Transverse colon (tissue), 4 donors: Measurements from ENCODE around the gene CDC42EP5.

ENCODE experiments used
- POLR2AphosphoS5 ChIP-seq, 3 donors: sonication (generic); formaldehyde crosslinking; IDR thresholded peaks; one replicate each; pipeline ENCODE4 v1.6.1; 2016; ENCODE audit warnings: antibody characterized with exemption in 3 of 3
- TF ChIP-seq, protein P1 (sequence below), 5 experiments: fragments of 200-600 bp in 3 of 5; fragments of 450-650 bp in 2 of 5; sonication (generic) in 3 of 5; IDR thresholded peaks; 1 replicate in 2 of 5; 2 replicates in 3 of 5; pipeline ENCODE4 v1.5.1; 2016 to 2017; ENCODE audit warnings: antibody characterized with exemption in 5 of 5, inconsistent platforms in 3 of 5, mild to moderate bottlenecking in 2 of 5, moderate library complexity in 1 of 5

DNA sequence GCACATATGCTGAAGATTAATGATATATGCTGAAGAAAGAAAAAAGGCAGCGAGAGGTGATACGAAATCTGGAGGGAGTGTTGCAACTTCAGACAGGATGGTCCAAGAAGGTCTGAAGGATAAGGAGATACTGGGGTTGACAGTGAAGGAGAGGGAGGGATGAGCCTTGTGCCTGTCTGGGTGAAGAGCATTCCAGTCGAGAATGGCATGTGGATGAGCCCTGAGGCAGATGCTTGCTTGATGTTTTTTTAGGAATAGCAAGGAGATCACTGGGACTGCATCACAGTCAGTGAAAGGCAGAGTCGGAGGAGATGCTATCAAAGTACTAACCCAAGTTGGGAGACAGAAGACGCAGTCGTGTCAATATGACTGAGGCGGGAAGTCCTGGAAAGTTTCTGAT is 16.2 kb upstream of the CDC42EP5 start:
- TF ChIP-seq, protein P1, sequence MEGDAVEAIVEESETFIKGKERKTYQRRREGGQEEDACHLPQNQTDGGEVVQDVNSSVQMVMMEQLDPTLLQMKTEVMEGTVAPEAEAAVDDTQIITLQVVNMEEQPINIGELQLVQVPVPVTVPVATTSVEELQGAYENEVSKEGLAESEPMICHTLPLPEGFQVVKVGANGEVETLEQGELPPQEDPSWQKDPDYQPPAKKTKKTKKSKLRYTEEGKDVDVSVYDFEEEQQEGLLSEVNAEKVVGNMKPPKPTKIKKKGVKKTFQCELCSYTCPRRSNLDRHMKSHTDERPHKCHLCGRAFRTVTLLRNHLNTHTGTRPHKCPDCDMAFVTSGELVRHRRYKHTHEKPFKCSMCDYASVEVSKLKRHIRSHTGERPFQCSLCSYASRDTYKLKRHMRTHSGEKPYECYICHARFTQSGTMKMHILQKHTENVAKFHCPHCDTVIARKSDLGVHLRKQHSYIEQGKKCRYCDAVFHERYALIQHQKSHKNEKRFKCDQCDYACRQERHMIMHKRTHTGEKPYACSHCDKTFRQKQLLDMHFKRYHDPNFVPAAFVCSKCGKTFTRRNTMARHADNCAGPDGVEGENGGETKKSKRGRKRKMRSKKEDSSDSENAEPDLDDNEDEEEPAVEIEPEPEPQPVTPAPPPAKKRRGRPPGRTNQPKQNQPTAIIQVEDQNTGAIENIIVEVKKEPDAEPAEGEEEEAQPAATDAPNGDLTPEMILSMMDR (IDR thresholded peaks at IDR 0.05): no peak
- no peak for TF ChIP-seq POLR2AphosphoS5 (IDR thresholded peaks at IDR 0.05)
